Stomach (tissue), 9 donors: ENCODE measurements around the gene TEAD4. TPM values are rescaled to one million over a fixed set of nuclear protein-coding genes. Genes with fewer than 3 reads are reported as not detected.

Experiments used
- DNase-seq, 2 donors: peaks; one replicate each; pipeline versions ENCODE4 v3.0.0 to v3.0.0-alpha.2; 2013 to 2019
- H3K27ac ChIP-seq, 5 donors: fragments of 200-600 bp in 4 of 5; sonication (generic) in 4 of 5; one replicate each; pipeline ENCODE4 v1.5.1; 2013 to 2019; ENCODE audit warnings: mild to moderate bottlenecking in 1 of 5, moderate library complexity in 1 of 5
- H3K27me3 ChIP-seq, 3 donors: fragments of 200-600 bp; sonication (generic); one replicate each; pipeline ENCODE4 v1.5.1; 2017 to 2019; ENCODE audit warnings: mixed run types in 1 of 3
- H3K36me3 ChIP-seq, 4 donors: fragments of 200-600 bp; sonication (generic); 1 replicate in 3 of 4; 2 replicates in 1 of 4; pipeline ENCODE4 v1.5.1; 2016 to 2019
- H3K4me1 ChIP-seq, 4 donors: fragments of 200-600 bp; sonication (generic); one replicate each; pipeline ENCODE4 v1.5.1; 2016 to 2019
- H3K4me3 ChIP-seq, 4 donors: fragments of 200-600 bp; sonication (generic) in 3 of 4; one replicate each; pipeline ENCODE4 v1.5.1; 2016 to 2019; ENCODE audit warnings: mild to moderate bottlenecking in 1 of 4
- H3K9me3 ChIP-seq, 4 donors: fragments of 200-600 bp; sonication (generic); one replicate each; pipeline ENCODE4 v1.5.1; 2016 to 2019
- EP300 ChIP-seq: sonication (generic); formaldehyde crosslinking; IDR thresholded peaks from one replicate; pipeline ENCODE4 v1.6.1; 2017; ENCODE audit warnings: antibody characterized with exemption
- POLR2A ChIP-seq, 4 donors: fragments of 450-650 bp; IDR thresholded peaks; one replicate each; pipeline ENCODE4 v1.6.1; 2016; ENCODE audit warnings: antibody characterized with exemption in 4 of 4, control low read depth in 2 of 4, mild to moderate bottlenecking in 1 of 4, moderate library complexity in 1 of 4
- POLR2AphosphoS5 ChIP-seq, 3 donors: sonication (generic); formaldehyde crosslinking; IDR thresholded peaks; one replicate each; pipeline ENCODE4 v1.6.1; 2016; ENCODE audit warnings: antibody characterized with exemption in 3 of 3
- WGBS, 5 donors: extraction: QIAGEN DNeasy Blood & Tissue Kit in 3 of 5; methylation state at CpG; one replicate each; pipeline versions ENCODE4 v1.1.5 to v1.1.7; 2013 to 2018; 5-methylcytosine and 5-hydroxymethylcytosine counted together
- intact Hi-C: fragments of 100-400 bp; cut with DNase I; formaldehyde crosslinking; loops from one replicate; pipeline ENCODE4 v1.15.1; 2023; ENCODE audit warnings: low total_unique reads
- polyA plus RNA-seq, 3 donors: library from polyadenylated mRNA; stranded (reverse); fragments of 200-250 nt; gene quantifications; one replicate each; pipeline ENCODE4 v1.2.3, GENCODE V29; 2013
- total RNA-seq, 5 donors: library from RNA; depleted of rRNA; stranded (reverse); fragments of >200 nt; gene quantifications; one replicate each; pipeline versions ENCODE4 v1.1.0 to v1.2.3, GENCODE V29; 2014 to 2016
- TF ChIP-seq, protein P1 (sequence below), 7 experiments: fragments of 450-650 bp in 4 of 7; fragments of 200-600 bp in 3 of 7; sonication (generic) in 3 of 7; IDR thresholded peaks; one replicate each; pipeline ENCODE4 v1.5.1; 2016 to 2019; ENCODE audit warnings: antibody characterized with exemption in 7 of 7, control low read depth in 2 of 7, mild to moderate bottlenecking in 1 of 7
- donor health status: healthy with polysubstance abuse.
- donor health status: Bipolar disorder and iron deficiency.
- donor health status: healthy.

The TEAD4 gene
- total and polyA plus RNA-seq, 8 donors = 5.7 to 10.6 (median 8.3) TPM; not detected in 2

DNA sequence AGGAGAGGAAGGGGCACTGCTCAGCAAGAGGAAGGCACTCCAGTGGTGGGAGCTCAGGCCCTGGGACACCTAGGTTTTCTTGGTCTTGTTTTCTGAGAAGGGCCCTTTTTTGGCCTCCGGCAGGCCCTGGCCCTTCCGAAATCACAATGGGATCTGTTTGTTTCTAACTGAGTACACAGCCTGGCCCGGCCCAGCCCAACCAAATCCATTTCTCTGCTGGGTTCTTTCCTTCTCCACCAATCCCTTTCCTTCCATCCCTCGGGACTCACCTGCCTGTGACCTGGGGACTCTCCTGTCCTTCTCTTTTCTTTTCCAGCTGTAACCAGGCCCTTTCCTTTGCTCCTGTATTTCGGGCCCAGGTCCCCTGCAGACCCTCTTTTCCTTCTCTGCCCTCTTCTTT lies 18.6 kb downstream of the TEAD4 start:
- no peaks in the 10 kb centered on the region for H3K27me3 ChIP-seq
- intact Hi-C loops = no loop called here
- no peaks in the 10 kb centered on the region for H3K9me3 ChIP-seq
- DNase-seq = no peak
- TF ChIP-seq, protein P1, sequence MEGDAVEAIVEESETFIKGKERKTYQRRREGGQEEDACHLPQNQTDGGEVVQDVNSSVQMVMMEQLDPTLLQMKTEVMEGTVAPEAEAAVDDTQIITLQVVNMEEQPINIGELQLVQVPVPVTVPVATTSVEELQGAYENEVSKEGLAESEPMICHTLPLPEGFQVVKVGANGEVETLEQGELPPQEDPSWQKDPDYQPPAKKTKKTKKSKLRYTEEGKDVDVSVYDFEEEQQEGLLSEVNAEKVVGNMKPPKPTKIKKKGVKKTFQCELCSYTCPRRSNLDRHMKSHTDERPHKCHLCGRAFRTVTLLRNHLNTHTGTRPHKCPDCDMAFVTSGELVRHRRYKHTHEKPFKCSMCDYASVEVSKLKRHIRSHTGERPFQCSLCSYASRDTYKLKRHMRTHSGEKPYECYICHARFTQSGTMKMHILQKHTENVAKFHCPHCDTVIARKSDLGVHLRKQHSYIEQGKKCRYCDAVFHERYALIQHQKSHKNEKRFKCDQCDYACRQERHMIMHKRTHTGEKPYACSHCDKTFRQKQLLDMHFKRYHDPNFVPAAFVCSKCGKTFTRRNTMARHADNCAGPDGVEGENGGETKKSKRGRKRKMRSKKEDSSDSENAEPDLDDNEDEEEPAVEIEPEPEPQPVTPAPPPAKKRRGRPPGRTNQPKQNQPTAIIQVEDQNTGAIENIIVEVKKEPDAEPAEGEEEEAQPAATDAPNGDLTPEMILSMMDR (IDR thresholded peaks at IDR 0.05) = no peak
- TF ChIP-seq POLR2A (IDR thresholded peaks at IDR 0.05) = no peak
- no peak for TF ChIP-seq EP300
- TF ChIP-seq POLR2AphosphoS5 (IDR thresholded peaks at IDR 0.05) = no peak
- H3K27ac ChIP-seq = no peak overlapping the region
- peaks cover 0 to 28% (median 0%) of the 10 kb centered on the region in 4 donors for H3K36me3 ChIP-seq
- H3K4me1 ChIP-seq = peaks cover 0 to 7% (median 3%) of the 10 kb centered on the region in 4 donors
- WGBS, 5 donors = 77 to 87% (median 83%) methylated on average over 5 of the region's 5 CpGs
- H3K4me3 ChIP-seq = no peak overlapping the region

DNA sequence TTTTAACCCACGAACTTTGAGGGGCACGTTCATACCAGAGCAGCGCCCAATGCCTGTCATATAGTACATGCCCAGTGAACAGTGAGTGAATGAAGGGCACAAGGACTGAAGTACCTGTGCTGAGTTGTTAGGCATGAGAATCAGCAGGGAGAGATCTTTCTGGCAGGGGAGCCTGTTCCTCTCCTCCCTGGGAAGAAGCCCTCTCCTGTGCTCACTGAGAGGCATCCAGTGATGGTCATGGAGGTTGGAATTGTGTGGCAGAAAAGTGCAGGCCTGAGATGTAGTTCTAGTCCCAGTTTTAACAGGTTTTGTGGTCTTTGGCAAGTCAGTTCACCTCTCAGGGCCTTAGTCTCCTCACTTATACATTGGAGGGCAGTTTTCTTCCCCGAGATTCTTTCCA lies 20.6 kb downstream of the TEAD4 start:
- TF ChIP-seq POLR2A (IDR thresholded peaks at IDR 0.05) = no peak
- intact Hi-C loops = no loop called here
- Histone ChIP-seq H3K27me3 (no peaks in the 10 kb centered on the region), H3K36me3 (peaks cover 0 to 29% (median 0%) of the 10 kb centered on the region in 4 donors), H3K4me3 (no peak overlapping the region), H3K9me3 (no peaks in the 10 kb centered on the region), H3K27ac (no peak overlapping the region), H3K4me1 (peaks cover 0 to under 1% (median under 1%) of the 10 kb centered on the region in 4 donors)
- no peak for DNase-seq
- 89 to 95% (median 92%) methylated on average over 4 of the region's 4 CpGs for WGBS, 5 donors

DNA sequence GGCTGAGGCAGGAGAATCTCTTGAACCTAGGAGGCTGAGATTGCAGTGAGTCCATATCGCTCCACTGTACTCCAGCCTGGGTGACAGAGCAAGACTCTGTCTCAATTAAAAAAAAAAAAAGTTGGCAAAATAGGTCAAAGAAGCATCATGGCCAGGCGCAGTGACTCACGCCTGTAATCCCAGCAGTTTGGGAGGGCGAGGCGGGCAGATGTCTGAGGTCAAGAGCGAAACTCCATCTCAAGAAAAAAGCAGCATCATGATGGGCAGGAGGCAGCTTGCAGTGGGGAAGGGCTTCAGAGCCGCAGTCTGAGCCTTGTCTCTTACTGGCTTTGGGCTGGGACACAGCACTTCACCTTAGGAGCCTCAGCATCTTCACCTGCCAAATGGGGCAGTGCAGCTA lies 21.4 kb downstream of the TEAD4 start:
- DNase-seq = no peak
- intact Hi-C loops = no loop called here
- H3K4me1 ChIP-seq = no peaks in the 10 kb centered on the region
- TF ChIP-seq POLR2AphosphoS5 (IDR thresholded peaks at IDR 0.05) (no peak), EP300 (no peak), POLR2A (IDR thresholded peaks at IDR 0.05) (no peak)
- TF ChIP-seq, protein P1 (IDR thresholded peaks at IDR 0.05) = no peak
- H3K27ac ChIP-seq = no peak overlapping the region
- H3K9me3 ChIP-seq = no peaks in the 10 kb centered on the region
- no peaks in the 10 kb centered on the region for H3K27me3 ChIP-seq
- no peak overlapping the region for H3K4me3 ChIP-seq
- WGBS, 5 donors = 80 to 92% (median 85%) methylated on average over 7 of the region's 7 CpGs
- H3K36me3 ChIP-seq = peaks cover 0 to 29% (median 0%) of the 10 kb centered on the region in 4 donors

DNA sequence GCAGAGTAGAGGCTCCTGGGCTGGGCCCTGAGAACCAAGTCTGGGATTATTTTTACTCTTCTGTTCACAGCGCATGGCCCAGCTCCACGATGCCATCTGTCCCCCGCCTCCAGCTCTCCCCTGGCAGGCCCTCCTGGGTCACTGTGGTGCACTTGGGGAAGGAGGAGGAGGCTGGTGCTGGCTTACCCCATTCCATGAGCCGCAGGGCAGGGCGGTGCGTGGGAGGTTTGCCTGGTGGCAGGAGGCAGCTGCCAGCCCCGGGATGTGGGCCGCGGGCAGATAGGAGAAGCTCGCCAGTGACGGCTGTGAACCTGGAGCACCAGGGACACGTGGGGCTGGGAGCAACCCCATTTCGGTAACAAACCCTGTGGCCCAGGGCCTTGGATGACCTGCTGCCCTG lies 23.2 kb downstream of the TEAD4 start:
- no peak for DNase-seq

DNA sequence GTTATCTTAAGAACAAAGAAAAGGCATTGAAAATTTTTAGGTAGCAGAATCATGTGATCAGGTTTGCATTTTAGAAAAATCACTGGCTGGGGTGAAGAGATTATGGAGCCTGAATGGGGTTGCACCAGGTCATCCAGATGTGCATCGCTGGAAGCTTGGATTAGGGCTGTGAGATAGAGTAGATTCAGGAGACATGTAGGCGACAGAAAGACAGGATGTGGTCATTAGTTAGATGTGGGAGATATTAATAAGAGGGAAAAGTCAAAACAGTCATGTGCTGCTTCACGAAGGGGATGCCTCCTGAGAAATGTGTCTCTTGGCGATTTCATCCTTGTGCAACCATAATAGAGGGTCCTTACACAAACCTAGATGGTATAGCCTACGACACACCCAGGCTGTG lies 25.1 kb downstream of the TEAD4 start:
- no peak for TF ChIP-seq EP300
- intact Hi-C loops = no loop called here
- Histone ChIP-seq H3K27me3 (no peaks in the 10 kb centered on the region), H3K36me3 (peaks cover 0 to 14% (median 0%) of the 10 kb centered on the region in 4 donors), H3K27ac (no peak overlapping the region), H3K9me3 (peaks cover 0 to under 1% (median 0%) of the 10 kb centered on the region in 4 donors), H3K4me3 (no peak overlapping the region), H3K4me1 (no peaks in the 10 kb centered on the region)
- no peak for DNase-seq
- 75 to 84% (median 79%) methylated on average over 5 of the region's 5 CpGs for WGBS, 5 donors

More for the DNA sequence above, 23.2 kb downstream of the TEAD4 start:
- Histone ChIP-seq H3K36me3 (peaks cover 0 to 29% (median 0%) of the 10 kb centered on the region in 4 donors), H3K4me1 (no peaks in the 10 kb centered on the region), H3K27me3 (no peaks in the 10 kb centered on the region), H3K4me3 (no peak overlapping the region), H3K9me3 (no peaks in the 10 kb centered on the region), H3K27ac (no peak overlapping the region)
- intact Hi-C loops = no loop called here
- WGBS, 5 donors = 88 to 96% (median 94%) methylated on average over 10 to 13 of the region's 13 CpGs
- TF ChIP-seq, protein P1 (IDR thresholded peaks at IDR 0.05) = no peak
- TF ChIP-seq POLR2A (IDR thresholded peaks at IDR 0.05) (no peak), POLR2AphosphoS5 (IDR thresholded peaks at IDR 0.05) (no peak), EP300 (no peak)
